GM19438 (cell line): ENCODE results near the gene KIT.

Experiments
- ATAC-seq: cut with Tn5 transposase; IDR thresholded peaks from one replicate; pipeline ENCODE4 v1.9.1; 2021; ENCODE audit warnings: low read depth; ENCODE audit not compliant: unreplicated experiment

KIT gene

GRCh38 chr4:54695788-54696187, 38.0 kb downstream of the KIT start:
- ATAC-seq: no peak

- ATAC-seq: no peak
Measured at GRCh38 chr4:54696649-54697048, 38.9 kb downstream of the KIT start.

GRCh38 chr4:54700986-54701385, 43.2 kb downstream of the KIT start:
- ATAC-seq: no peak

GRCh38 chr4:54703182-54703581, 45.4 kb downstream of the KIT start:
- no peak for ATAC-seq

- no peak for ATAC-seq
Measured at GRCh38 chr4:54707406-54707805, 49.6 kb downstream of the KIT start.

- no peak for ATAC-seq
Measured at GRCh38 chr4:54708339-54709279, 50.9 kb downstream of the KIT start.

GRCh38 chr4:54709400-54709799, 51.6 kb downstream of the KIT start:
- no peak for ATAC-seq

GRCh38 chr4:54712206-54712605, 54.4 kb downstream of the KIT start:
- ATAC-seq: no peak

GRCh38 chr4:54714631-54715030, 56.9 kb downstream of the KIT start:
- no peak for ATAC-seq

GRCh38 chr4:54716478-54717065, 58.8 kb downstream of the KIT start:
- no peak for ATAC-seq

- no peak for ATAC-seq
Measured at GRCh38 chr4:54717694-54718093, 59.9 kb downstream of the KIT start.

GRCh38 chr4:54719378-54719777, 61.6 kb downstream of the KIT start:
- ATAC-seq: no peak

- ATAC-seq: no peak
Measured at GRCh38 chr4:54723220-54723619, 65.5 kb downstream of the KIT start.

- ATAC-seq: no peak
Measured at GRCh38 chr4:54723820-54724219, 66.1 kb downstream of the KIT start.

GRCh38 chr4:54726907-54727306, 69.2 kb downstream of the KIT start:
- ATAC-seq: peak; percentile 57

- peak; percentile 47 for ATAC-seq
Measured at GRCh38 chr4:54727346-54727745, 69.6 kb downstream of the KIT start.

- ATAC-seq: no peak
Measured at GRCh38 chr4:54728368-54728767, 70.6 kb downstream of the KIT start.

GRCh38 chr4:54729256-54729655, 71.5 kb downstream of the KIT start:
- no peak for ATAC-seq

- no peak for ATAC-seq
Measured at GRCh38 chr4:54730581-54730980, 72.8 kb downstream of the KIT start.

- no peak for ATAC-seq
Measured at GRCh38 chr4:54731552-54731951, 73.8 kb downstream of the KIT start.

GRCh38 chr4:54731976-54732375, 74.2 kb downstream of the KIT start:
- no peak for ATAC-seq

GRCh38 chr4:54737421-54737820, 79.7 kb downstream of the KIT start:
- no peak for ATAC-seq
